T follicular helper cell (primary cell): ENCODE results near the gene COA7.
"Not testable (repeated sequence)": the region's sequence is repeated elsewhere in the genome, so short reads cannot be mapped to it uniquely, and the experiment has no call there.

ENCODE experiments used
- DNase-seq: peaks from one replicate; pipeline ENCODE4 v3.0.0-alpha.2; 2020; ENCODE audit warnings: low read depth
- total RNA-seq, 2 experiments: gene quantifications; one replicate each; lab custom pipeline; 2026; lab: John Stamatoyannopoulos, UW

Gene COA7
- total RNA-seq, result 14.2 to 48.3 reads per million in 2 experiments

- DNase-seq, result peak; percentile 45
Observed at GRCh38 chr1:52697795-52698674, at the start of gene COA7. Gene COA7, minus strand, starts transcription at chr1:52698347. Its CDS starts 21 bp downstream, at chr1:52698326.

DNA sequence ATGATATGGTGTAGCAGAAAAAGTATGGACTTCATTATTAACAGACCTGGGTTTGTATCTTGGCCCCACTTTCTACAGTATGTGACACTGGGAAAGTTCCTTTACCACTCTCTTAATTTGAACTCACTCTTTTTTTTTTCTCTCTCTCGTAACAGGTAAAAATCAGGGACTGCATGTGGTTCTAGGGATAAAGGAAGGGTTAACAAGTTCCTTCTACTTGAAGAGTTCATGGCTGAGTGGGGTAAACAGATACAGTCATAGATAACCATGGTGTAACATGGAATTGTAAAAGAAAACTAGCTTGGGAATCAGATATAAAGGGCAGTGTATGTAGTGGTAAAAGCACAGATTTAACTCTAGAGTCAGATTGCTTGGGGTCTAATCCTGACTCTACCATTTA is 49.3 kb upstream of the COA7 start:
- no peak for DNase-seq

DNA sequence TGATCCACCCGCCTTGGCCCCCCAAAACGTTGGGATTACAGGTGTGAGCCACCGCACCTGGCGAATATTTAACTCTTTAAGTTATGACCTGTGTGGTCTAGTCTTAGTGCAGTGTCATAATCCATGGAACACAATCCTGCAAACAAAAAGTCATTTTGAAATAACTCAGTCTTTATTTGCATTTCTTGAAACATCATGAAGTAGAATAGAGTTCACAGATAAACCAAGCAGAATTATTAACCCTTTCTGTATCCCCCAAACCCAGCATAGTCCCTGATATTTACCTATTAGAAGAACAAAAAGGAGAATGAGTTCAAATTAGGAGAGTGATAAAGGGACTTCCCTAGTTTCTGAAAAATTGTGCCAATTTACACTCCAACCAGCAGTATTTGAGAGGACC is 48.0 kb upstream of the COA7 start:
- DNase-seq, result no peak

- no peak for DNase-seq
Observed at GRCh38 chr1:52741259-52741658, 43.1 kb upstream of the COA7 start.

DNA sequence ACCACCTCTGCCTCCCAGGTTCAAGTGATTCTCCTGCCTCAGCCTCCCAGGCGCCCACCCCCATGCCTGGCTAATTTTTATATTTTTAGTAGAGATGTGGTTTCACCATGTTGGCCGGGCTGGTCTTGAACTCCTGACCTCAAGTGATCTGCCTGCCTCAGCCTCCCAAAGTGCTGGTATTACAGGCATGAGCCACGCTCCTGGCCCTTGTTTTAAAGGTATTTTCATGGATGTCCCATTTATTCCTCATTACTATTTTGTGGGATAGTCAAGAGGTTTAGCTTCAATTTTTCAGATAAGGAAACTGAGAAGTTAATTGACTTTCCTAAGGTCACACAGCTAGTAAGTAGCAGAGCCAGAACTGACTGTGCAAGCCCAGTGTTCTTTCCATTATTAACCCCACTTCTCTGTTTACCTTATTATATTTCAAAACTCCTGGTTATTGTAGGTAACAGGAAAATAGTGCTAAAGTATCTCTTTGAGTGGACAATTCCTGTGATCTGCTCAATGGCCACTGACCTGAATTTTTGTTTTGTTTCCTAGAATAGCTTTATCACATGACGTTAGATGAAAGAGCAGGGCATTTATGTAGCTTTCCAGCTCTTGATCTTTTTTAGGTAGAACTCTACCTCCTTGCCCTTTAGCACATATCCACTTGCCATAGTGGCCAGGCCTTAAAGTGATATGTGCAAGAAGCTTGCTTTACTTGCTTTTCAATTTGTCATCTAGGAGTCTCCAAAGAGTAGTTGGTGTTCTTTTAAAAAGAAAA is 41.7 kb upstream of the COA7 start:
- no peak for DNase-seq

GRCh38 chr1:52738893-52739292 is 40.7 kb upstream of the COA7 start:
- DNase-seq, result no peak

- no peak for DNase-seq
Observed at GRCh38 chr1:52738148-52738547, 40.0 kb upstream of the COA7 start.

GRCh38 chr1:52735371-52735770 is 37.2 kb upstream of the COA7 start:
- not testable (repeated sequence) for DNase-seq

DNA sequence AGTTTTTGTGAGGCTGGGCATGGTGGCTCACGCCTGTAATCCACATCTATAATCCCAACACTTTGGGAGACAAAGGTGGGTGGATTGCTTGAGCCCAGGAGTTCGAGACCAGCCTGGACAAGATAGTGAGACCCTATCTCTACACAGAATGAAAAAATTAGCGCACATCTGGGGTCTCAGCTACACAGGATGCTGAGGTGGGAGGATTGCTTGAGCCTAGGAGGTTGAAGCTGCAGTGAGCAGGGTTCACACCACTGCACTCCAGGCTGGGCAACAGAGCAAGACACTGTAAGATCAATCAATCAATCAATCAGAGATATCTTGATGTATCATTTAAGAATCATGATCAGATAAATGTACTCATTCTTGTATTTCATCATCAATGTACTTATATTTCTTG is 35.2 kb upstream of the COA7 start:
- DNase-seq, result no peak

DNA sequence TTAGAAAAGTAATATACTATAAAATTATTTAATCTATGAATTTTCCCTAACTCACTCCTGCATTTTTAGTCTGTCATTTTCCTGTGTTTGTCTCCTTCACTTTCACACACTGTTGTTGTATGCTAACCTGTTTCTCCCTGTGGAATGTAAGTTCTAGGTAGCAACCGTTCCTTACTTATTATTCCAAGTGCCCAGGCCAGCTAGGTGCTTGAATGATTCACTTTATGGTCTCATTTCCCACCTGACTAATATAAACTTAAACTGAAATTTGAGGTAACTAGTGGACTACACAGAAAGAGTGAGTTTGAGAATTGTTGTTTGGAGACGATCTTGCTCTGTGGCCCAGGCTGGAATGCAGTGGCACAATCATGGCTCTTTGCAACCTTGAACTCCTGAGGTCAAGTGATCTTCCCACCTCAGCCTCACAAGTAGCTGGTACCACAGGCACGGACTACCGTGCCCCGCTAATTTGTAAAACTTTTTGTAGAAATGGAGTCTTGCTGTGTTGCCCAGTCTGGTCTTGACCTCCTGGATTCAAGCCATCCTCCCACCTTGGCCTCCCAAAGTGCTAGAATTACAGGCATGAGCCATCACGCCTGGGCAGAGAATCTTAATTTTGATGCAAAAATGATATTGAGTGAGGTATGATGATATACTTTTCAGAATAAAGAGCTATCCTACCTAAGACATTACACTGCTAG is 30.0 kb upstream of the COA7 start:
- DNase-seq, result no peak

- DNase-seq, result no peak
Observed at GRCh38 chr1:52727114-52727586, 29.0 kb upstream of the COA7 start.

DNA sequence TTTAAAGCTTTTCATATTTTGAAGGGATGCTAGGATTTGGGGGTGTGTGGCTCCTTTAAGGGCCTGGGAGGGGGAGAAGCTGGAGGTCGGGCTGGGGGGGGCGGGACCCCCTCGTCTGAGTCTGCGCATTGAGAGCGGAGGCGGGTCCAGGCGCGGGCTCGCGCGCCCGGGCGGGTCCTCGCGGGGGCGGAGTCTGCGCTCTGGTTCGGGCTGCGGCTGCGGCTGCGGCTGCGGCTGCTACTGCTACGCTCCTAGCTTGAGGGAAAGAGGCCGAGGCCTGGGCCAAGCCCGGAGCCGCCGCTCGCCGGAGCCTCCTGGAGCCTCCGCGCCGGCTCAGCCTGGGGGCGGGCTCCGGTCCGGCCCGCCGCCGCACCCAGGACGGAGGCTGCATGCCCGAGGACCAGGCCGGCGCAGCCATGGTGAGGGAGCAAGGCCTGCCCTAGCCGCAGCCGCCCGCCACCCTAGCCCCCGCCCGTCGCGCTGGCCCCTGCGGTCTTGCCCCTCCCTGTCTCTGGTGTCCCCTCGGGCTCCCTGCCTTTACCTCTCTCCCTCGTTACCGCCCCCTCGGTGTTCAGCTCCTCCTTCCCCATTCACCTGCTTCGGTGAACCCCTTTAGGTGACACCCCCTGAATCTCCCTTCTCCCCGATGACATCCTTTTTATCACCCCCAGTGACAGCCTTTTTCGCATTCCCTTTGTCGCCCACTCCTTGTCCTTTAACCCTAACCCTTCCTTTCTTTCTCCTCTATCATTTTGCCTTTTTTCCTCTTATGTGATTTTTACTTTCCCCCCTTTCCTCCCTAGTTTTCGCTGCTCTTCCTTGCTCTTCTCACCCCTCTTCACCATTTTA is 28.3 kb upstream of the COA7 start, which contains the start of gene ZYG11B:
TSS of gene ZYG11B (plus strand) at position 189 of the 849 bp plus-strand sequence. CDS start at position 390, 201 bp downstream.
- DNase-seq, result peak; percentile 86

GRCh38 chr1:52725903-52726264 is 27.7 kb upstream of the COA7 start:
- DNase-seq, result no peak

GRCh38 chr1:52723260-52723659 is 25.1 kb upstream of the COA7 start:
- no peak for DNase-seq

- DNase-seq, result not testable (repeated sequence)
Observed at GRCh38 chr1:52715296-52715695, 17.1 kb upstream of the COA7 start.

DNA sequence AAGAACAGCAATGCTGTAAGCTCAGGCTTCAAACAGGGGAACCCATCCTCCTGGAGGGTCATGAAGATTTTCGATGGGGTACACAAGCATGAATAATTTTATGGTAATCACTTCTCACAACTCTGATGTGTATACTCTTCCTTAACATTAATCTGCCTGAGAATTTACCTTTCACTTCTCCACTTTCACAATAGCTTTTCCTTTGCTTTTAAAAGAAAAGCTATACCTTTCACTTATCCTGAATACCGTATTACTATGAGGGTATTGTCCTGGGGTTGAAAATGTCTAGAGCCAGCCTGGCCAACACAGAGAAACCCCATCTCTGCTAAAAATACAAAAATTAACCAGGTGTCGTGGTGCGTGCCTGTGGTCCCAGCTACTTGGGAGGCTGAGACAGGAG is 15.4 kb upstream of the COA7 start:
- DNase-seq, result no peak

- no peak for DNase-seq
Observed at GRCh38 chr1:52709016-52709415, 10.9 kb upstream of the COA7 start.

DNA sequence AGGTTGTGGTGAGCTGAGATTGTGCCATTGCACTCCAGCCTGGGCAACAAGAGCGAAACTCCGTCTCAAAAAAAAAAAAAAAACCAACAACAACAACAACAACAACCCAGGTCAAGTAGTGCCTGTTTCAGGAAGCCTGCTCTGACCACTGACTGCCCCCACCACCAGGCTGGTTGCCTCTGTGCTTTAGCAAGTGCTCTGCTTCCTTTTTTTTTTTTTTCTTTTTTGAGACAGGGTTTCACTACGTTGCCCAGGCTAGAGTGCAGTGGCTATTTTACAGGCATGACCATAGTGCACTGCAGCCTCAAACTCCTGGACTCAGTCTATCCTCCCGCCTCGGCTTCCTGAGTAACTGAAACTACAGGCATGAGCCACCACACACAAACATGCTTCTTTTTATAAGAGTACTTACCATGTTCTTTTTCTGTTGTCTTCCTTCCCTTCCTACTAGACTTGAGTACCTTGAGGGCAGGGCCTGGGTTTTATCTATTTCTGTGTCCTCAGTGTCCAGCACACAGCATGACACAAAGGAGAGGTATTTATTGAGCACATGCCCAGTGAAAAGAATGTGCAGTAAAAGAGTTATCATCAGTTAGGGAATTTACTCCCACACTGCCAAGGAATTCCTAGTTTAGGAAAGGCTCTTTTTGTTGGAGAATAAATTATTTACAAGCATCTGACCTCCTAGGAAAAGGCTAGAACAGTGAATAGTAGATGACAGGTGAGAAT is 9.9 kb upstream of the COA7 start:
- no peak for DNase-seq

- no peak for DNase-seq
Observed at GRCh38 chr1:52706941-52707926, 9.1 kb upstream of the COA7 start.
